GM04504 (cell line): ENCODE results near the gene ROBO3.

Source experiments
- DNase-seq: peaks from one replicate; pipeline ENCODE4 v3.0.0-alpha.2; 2012; ENCODE audit warnings: low read depth

The ROBO3 gene

GRCh38 chr11:124865181-124865901 lies at the start of gene ROBO3:
Gene ROBO3, plus strand, starts transcription at chr11:124865432. Its CDS starts 146 bp downstream, at chr11:124865578.
- no peak for DNase-seq

- no peak for DNase-seq
Measured at GRCh38 chr11:124817036-124817435, 48.2 kb upstream of the ROBO3 start.

- no peak for DNase-seq
Measured at GRCh38 chr11:124821995-124822730, 43.1 kb upstream of the ROBO3 start.

GRCh38 chr11:124823512-124824376 lies 41.5 kb upstream of the ROBO3 start:
- DNase-seq = no peak

- DNase-seq = no peak
Measured at GRCh38 chr11:124825876-124826275, 39.4 kb upstream of the ROBO3 start.

- no peak for DNase-seq
Measured at GRCh38 chr11:124829986-124830385, 35.2 kb upstream of the ROBO3 start.

GRCh38 chr11:124830749-124831148 lies 34.5 kb upstream of the ROBO3 start:
- DNase-seq = no peak

- DNase-seq = no peak
Measured at GRCh38 chr11:124831897-124832296, 33.3 kb upstream of the ROBO3 start.

GRCh38 chr11:124832571-124832970 lies 32.7 kb upstream of the ROBO3 start:
- DNase-seq = no peak

- no peak for DNase-seq
Measured at GRCh38 chr11:124834526-124835180, 30.6 kb upstream of the ROBO3 start.

- DNase-seq = no peak
Measured at GRCh38 chr11:124835918-124836317, 29.3 kb upstream of the ROBO3 start.

- DNase-seq = peak; percentile 57
Measured at GRCh38 chr11:124837491-124837856, 27.8 kb upstream of the ROBO3 start.

- no peak for DNase-seq
Measured at GRCh38 chr11:124838805-124839127, 26.5 kb upstream of the ROBO3 start.

GRCh38 chr11:124839128-124839971 lies 25.9 kb upstream of the ROBO3 start:
- DNase-seq = no peak

GRCh38 chr11:124839972-124840621 lies 25.1 kb upstream of the ROBO3 start:
- no peak for DNase-seq

GRCh38 chr11:124840666-124841065 lies 24.6 kb upstream of the ROBO3 start:
- no peak for DNase-seq

GRCh38 chr11:124841201-124841600 lies 24.0 kb upstream of the ROBO3 start:
- DNase-seq = no peak

GRCh38 chr11:124841840-124842239 lies 23.4 kb upstream of the ROBO3 start:
- DNase-seq = no peak

- no peak for DNase-seq
Measured at GRCh38 chr11:124842305-124842704, 22.9 kb upstream of the ROBO3 start.

- DNase-seq = no peak
Measured at GRCh38 chr11:124843616-124843910, 21.7 kb upstream of the ROBO3 start.

- DNase-seq = no peak
Measured at GRCh38 chr11:124844664-124845079, 20.6 kb upstream of the ROBO3 start.
